Raji (cell line): ENCODE results near the gene INAFM2.

Experiments
- POLR2A ChIP-seq: IDR thresholded peaks from 2 replicates; pipeline ENCODE4 v1.6.1; 2011; ENCODE audit warnings: low read depth, low read length, control low read depth; ENCODE audit not compliant: insufficient read depth

The INAFM2 gene

DNA sequence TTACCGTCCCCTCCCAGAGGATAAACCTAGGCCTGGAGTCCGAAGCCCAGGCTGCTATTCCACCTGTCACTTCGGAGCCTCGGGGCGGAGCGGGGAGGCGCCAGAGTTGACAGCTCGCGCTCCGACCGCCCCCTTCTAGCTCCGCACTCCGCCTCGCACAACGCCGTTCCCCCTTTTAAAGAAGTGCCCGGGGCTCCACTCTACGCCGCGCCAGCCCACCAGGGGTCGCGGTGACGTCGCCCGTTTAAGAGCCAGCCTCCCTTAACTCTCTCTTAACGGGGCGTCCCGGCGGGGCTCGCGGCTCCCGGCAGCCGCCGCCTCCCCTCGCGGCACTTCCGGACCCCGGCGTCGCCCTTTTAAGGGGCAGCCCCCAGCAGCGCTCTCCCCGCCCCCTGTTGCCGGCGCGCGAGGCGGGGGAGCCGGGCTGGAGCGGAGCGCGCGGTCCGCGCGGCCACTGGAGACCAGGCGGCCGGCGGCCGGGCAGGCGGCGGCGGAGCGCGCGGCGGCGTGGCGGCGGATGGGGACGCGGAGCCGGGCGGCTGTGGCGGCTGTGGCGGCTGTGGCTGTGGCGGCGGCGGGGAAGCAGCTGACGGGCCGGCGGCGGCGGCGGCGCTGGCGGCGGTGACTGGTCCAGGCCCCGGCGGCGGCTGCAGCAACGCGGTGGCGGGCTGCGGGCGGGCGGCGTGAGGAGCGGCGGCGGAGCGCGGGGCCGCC, at the start of gene INAFM2:
INAFM2 (plus strand) TSS at position 454 of the 714 bp plus-strand sequence. CDS start 364 bp downstream, outside the sequence.
- 0 out of 2 replicates have a peak, but pooled peaks have one; percentile 38 for TF ChIP-seq POLR2A

- no peak for TF ChIP-seq POLR2A
These were observed 48.9 kb upstream of the INAFM2 start for GRCh38 chr15:40274350-40275274.

GRCh38 chr15:40275523-40275922, 48.0 kb upstream of the INAFM2 start:
- no peak for TF ChIP-seq POLR2A

GRCh38 chr15:40275954-40276353, 47.5 kb upstream of the INAFM2 start:
- no peak for TF ChIP-seq POLR2A

- TF ChIP-seq POLR2A = no peak
These were observed 46.6 kb upstream of the INAFM2 start for GRCh38 chr15:40276927-40277326.

GRCh38 chr15:40277471-40277870, 46.0 kb upstream of the INAFM2 start:
- no peak for TF ChIP-seq POLR2A

DNA sequence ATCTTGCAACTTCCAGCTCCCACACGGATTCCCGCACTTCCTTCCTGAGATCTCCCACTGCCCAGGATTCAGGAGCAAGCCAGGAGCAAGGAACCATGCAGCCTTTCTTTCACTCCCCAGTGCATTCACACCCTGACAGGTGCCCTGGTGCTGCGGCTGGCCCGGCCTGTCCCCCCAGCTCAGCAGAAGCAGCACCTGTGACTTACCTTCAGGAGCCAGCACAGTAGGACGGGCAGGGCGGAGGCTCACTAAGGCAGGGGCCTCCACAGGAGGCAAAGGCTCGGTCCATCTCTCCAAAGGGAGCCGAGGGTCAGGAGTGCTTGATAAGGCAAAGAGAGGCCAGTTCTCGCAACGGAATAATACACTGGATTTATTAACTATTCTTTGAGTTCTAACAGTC, 45.5 kb upstream of the INAFM2 start:
- TF ChIP-seq POLR2A = no peak

GRCh38 chr15:40279437-40280141, 43.9 kb upstream of the INAFM2 start:
- no peak for TF ChIP-seq POLR2A

GRCh38 chr15:40280260-40281056, 43.0 kb upstream of the INAFM2 start:
- TF ChIP-seq POLR2A = no peak

- no peak for TF ChIP-seq POLR2A
These were observed 42.3 kb upstream of the INAFM2 start for GRCh38 chr15:40281057-40281800.

DNA sequence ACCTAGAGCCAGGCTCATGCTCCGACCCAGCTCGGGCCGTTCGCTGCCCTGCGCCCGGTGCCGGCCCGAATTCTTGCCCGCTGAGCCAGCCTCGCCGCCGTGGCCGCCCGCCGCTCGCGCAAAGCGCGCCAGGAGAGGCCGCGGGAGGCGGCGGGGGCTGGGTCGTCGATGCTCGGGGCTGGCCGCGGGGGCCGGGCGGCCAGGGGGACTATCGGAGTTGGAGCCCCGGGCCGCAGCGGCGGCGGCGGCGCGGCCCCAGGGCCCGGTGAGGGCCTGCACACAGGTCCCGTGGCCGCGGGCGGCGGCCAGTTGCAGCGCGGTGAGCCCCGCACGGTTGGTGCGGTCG, 41.7 kb upstream of the INAFM2 start:
- TF ChIP-seq POLR2A = no peak

DNA sequence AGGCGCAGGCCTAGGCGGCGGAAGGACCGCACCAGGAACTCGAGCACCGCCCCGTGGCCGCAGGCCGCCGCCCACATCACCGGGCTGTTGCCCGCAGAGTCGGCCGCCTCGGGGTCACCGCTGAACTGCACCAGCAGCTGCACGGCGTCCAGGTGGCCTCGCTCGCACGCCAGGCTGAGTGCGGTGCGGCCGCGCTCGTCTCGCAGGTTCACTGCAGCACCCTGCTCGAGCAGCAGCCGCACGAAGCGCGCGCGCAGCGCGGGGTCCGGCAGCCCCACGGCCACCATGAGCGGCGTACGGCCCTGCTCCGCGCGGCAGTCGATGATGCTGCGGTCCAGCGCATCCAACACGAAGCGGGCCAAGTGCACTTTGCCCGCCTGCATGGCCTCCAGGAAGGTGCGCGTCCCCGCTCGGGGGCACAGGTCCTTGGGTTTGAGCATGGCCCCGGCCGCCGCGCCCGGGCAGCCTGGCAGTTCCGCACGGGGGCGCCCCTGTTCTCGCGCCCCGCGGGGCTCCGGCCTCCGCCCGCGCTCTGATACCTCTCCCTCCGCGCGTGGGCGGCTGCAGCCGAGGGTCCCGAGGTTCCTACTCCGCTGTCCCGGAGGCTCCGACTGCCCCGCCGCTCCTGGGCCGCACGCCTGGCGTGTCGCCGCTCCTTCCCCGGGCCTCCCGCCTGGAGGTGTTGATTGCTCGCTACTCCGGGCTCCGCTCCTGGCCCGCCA, 41.2 kb upstream of the INAFM2 start:
- no peak for TF ChIP-seq POLR2A

- TF ChIP-seq POLR2A = no peak
These were observed 40.5 kb upstream of the INAFM2 start, which contains the start of gene ANKRD63 for GRCh38 chr15:40282869-40283614. TSS of gene ANKRD63 (minus strand) at chr15:40283064. CDS start at chr15:40282586, 478 bp downstream.
